Jurkat, Clone E6-1 (cell line): ENCODE results near the gene SEC14L6.
"Not testable (repeated sequence)": the region's sequence is repeated elsewhere in the genome, so short reads cannot be mapped to it uniquely, and the experiment has no call there.

Experiments
- DNase-seq: peaks from one replicate; pipeline ENCODE4 v3.0.0-alpha.2; 2011; ENCODE audit warnings: low read depth, low spot score
- H3K4me3 ChIP-seq: 2 replicates; pipeline ENCODE4 v1.5.1; 2011; ENCODE audit warnings: mild to moderate bottlenecking, low read length, control low read depth, moderate library complexity

SEC14L6 gene

DNA sequence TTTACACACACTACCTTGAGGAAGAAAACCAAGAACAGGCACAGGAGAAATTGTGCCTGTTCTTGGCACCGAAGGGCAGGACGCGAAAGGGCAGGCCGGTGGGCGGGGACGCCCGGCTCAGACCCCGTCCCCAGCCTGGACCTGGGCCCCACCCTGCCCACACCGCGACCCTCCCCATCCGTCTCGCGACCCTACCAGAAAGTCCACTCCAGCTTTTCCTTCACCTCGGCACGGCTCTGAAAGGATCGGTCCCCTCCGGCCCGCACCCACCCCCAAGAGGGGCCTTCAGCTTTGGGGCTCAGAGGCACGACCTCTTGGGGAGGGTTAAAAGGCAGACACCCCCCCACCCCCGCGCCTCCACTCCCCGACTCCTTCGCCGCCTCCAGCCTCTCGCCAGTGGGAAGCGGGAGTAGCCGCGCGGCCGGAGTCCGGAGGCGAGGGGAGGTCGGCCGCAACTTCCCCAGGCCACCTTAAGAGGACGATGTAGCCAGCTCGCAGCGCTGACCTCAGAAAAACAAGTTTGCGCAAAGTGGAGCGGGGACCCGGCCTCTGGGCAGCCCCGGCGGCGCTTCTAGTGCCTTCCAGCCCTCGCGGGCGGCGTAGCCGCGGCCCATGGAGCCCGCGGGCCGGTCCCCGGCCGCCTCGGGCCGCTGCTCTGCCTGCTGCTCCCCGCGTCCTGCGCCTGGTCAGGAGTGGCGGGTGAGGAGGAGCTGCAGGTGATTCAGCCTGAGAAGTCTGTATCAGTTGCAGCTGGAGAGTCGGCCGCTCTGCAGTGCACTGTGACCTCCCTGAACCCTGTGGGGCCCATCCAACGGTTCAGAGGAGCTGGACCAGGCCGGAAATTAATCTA is 4.4 kb downstream of the SEC14L6 start:
- no peak overlapping the region for H3K4me3 ChIP-seq
- no peak for DNase-seq

DNA sequence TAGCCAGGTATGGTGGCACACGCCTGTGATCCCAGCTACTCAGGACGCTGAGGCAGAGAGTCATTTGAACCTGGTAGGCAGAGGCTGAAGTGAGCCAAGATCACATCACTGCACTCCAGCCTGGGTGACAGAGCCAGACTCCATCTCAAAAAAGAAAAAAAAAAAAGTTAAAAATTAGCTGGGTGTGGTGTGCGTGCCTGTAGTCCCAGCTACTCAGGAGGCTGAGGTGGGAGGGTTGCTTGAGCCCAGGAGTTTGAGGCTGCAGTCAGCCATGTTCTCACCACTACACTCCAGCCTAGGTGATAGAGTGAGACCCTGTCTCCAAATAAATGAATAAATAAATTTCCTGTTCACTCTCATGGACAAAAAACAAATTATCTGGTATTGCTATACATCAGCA is 5.0 kb downstream of the SEC14L6 start:
- DNase-seq, H3K4me3 ChIP-seq: not testable (repeated sequence)

DNA sequence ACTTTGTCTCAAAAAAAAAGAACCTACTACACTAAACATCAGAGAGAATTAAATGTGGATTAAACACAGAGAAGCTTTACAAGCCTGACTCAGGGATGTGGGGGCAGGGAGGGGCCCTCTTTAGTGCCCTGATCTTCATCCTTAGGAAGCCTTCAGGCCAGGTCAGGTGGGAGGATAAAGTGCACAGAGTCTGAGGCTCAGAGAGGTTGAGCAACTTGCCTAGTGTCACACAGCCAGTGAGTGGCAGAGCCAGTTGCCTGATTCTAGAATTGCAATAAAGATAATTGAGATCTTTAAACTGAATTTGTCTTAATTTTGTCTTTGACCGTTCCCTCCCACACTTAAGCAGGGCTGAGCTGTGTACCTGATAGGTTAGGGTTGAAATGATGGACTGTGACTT is 7.2 kb downstream of the SEC14L6 start:
- DNase-seq = no peak
- no peak overlapping the region for H3K4me3 ChIP-seq

DNA sequence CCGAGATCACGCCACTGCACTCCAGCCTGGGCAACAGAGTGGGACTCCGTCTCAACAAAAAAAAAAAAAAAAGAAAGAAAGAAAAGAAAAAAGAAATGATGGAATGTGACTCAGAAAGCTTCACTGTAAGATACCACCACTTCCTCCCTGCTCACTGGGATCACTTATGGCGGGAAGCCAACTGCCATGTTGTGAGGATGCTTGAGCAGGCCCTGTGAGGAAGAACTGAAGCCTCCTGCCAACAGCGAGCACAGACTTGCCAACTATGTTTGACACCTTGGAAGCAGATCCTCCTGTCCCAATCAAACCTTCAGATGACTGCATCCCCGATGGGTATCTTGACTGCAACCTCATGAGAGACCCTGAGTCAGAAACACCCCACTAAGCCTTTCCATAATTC is 8.3 kb downstream of the SEC14L6 start:
- DNase-seq = no peak
- no peak overlapping the region for H3K4me3 ChIP-seq

DNA sequence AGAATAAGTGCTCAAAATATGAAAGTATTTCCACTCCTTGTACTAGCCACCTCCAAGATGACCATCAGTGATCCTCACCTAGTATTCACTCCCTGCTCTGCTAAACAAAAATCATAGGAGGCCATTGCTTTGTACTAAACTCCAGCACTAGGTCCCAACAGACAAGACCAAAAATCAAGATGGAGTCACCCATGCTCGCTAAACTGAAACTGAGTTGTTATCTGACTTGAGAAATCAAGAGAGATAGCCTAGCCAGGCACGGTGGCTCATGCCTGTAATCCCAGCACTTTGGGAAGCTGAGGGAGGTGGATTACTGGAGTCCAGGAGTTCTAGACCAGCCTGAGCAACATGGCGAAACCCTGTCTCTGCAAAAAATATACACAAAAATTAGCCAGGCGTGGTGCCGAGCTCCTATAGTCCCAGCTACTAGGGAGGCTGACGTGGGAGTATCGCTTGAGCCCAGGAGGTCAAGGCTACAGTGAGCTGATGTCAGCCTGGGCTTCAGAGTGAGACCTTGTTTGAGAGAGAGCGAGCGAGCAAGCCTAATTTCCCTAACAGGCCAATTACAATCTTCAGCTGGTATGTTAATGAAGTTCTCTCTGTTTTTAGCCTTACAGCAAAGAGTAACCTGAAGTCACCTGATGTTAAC is 9.3 kb downstream of the SEC14L6 start:
- no peak overlapping the region for H3K4me3 ChIP-seq
- DNase-seq = no peak

DNA sequence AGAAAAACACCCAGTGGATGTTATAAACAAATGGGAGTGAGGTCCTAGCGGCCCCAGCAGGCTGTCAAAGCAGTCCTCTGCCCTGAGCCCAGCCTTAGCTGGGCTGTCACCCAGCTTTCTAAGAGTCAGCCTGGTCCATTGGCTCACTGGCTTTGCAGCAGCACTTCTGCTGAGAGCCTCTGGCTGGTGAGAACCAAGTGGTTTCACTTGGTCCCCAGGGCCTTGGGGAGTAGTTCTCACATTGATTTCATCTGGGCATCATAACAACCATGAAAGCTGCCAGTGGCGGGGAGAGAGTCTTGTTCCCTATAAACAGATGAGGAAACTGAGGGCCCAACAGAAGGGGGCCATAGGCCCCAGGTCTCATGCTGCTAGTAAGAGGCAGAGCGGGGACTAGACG is 11.4 kb downstream of the SEC14L6 start:
- H3K4me3 ChIP-seq = no peak overlapping the region
- no peak for DNase-seq

DNA sequence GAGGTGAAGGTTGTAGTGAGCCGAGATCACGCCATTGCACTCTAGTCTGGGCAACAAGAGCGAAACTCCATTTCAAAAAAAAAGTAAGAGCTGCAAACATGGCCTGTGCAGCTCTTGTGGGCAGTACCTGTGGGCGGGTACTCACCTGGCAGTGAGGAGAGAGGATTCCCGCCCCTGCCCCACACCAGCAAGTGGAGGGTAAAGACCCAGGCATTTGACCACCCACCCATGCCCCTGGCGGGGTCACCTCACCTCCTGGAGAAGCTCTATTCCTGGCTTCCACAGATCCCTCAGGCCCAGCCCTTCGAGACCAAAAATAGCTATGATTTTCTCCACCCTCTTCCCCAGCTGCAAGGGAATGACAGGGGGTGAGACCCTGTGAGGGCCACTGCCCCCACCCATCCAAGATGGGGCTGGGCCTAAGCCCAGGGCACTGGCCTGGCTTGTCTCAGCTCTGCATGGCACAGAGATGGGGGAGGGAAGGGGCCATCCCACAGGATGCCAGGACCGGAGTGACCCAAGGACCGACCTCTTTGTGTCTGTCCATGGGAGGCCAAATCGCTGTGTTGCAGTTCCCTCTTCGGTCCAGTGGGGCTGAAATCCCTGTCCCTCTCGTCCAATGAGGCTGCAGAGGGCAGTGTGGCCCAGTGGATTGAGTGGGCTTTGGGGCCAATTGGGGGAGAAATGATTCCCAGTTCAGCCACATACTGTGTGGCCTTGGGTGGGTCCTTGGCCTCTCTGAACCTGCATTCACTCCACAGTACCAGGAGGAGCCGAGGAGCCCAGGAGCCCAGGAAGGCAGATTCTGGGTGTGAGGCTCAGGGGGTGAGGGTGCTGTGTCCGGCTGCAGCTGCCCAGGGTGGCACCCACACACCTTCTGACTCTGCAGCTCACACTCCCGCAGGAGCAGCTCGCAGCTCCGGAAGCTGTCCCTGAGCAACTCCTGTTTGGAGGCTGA is 14.6 kb downstream of the SEC14L6 start:
- no peak for DNase-seq
- no peak overlapping the region for H3K4me3 ChIP-seq

DNA sequence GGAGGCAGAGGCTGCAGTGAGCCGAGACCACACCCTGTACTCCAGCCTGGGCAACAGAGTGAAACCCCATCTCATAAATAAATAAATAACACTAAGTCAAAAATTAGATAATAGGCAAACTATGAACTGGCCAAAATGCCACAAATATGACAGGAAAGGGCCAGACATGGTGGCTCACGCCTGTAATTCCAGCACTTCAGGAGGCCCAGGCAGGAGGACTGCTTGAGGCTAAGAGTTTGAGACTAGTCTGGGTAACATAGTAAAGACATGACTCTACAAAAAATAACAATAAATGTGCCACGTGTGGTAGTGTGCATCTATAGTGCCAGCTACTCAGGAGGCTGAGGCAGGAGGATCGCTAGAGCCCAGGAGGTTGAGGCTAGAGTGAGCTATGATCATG is 19.9 kb downstream of the SEC14L6 start:
- no peak for DNase-seq
- H3K4me3 ChIP-seq = no peak overlapping the region

DNA sequence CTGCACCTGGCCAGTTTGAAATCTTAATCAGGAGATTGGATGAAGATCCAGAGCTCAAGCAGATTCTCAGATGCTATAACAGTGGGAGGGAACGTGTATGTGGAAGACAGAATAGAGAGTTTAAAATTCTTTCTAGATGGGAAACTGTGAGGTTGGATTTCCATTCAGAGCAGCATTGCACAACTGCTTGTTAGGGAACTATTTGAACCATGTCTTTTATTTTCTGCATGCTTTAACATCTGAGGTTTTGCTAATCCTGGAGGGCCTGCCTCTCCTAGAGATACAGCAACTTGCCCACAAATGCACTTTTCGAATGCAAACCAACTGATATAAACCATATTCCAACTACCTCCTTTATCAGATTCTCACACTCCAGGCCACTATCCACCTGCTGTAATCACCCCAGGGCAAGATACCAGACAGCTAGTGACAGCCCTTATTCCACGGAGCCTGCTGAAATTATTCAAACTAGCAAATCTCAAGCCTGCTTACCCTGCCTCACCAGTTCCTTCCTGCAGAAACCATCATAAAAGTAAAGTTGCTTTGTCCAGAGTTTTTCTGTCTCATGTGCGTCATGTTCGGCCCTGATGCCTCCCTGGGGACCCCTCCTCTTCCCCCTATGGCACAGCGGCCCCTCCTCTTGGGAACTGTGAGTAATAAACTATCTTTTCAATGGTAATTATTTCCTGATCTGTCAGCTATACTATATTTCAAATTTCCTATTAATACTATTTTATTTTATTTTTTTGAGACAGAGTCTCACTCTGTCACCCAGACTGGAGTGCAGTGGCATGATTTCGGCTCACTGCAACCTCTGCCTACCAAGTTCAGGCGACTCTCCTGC is 22.7 kb downstream of the SEC14L6 start:
- no peak for DNase-seq
- H3K4me3 ChIP-seq = no peak overlapping the region

DNA sequence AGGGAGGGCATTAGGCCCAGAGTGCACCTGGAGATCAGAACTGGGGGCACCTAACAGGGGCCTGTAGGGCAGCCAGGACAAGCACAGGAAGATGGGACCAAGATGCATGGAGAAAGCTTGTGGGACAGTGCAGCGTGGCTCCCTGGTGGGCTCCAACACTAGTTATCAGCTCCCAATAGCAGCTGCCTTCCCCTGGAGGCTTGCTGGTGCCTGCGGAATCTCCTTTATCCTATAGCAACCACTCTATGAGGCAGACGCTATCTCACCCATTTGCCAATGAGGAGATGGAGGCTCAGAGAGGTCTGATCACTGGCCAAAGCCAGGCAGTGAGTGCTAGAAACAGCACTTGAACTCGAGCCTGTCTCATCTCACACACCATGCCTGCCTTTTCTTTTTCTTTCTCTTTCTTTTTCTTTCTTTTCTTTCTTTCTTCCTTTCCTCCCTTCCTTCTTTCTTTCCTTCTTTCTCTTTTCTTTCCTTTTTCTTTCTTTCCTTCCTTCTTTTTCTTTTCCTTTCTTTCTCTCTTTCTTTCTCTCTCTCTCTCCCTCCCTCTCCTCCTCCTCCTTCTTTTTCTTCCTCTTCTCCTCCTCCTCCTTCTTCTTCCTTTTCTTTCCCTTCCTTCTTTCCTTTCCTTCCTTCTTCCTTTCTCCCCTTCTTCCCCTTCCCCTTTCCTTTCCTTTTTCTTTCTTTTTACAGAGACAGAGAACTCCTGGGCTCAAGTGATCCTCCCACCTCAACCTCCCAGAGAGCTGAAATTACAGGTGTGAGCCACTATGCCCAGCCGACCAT is 25.0 kb downstream of the SEC14L6 start:
- H3K4me3 ChIP-seq = no peak overlapping the region
- DNase-seq = no peak

DNA sequence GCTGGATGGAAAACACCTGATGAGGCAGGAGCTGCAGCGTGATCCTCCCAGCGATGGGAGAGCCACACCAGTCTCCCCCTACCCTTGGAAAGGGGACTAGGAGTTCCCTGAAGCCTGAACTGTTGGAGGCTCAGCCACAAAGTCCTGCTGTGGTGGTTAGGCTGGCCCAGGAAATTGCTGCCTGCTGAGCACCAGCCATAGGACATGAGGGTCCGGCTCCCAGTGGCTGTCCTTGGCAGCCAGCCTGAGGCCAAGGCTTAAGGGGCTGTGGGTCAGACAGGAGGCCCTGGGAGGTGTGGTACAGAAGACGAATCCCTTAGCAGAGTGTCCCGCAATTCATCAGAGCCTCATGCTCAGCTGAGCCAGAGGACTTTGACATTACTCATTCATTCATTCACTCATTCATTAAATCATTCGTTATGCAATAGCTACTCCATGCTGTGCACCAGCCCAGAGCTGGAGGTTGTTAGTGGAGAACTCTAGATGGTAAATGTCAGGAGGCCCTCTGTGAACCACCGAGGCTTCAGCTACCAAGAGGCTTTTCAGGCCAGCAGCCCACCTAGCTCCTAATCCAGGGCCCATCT is 26.6 kb downstream of the SEC14L6 start:
- no peak overlapping the region for H3K4me3 ChIP-seq
- no peak for DNase-seq

DNA sequence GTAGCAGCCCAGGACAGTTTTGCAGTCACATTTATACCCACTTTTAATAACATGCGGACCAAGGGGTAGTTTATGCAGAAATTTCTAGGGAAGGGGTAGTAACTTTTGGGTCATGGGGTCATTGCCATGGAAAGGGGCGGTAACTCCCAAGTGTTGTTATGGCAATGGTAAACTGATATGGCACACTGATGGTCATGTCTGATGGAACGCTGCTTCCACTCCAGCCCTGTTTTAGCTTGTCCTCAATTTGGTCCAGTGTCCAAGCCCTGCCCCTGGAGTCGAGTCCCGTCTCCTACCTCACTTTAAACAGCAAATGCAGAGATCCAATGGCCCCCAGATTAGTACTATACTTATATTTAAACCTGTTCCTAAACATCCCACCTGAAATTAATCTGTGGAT is 29.8 kb downstream of the SEC14L6 start:
- no peak for DNase-seq
- no peak overlapping the region for H3K4me3 ChIP-seq

DNA sequence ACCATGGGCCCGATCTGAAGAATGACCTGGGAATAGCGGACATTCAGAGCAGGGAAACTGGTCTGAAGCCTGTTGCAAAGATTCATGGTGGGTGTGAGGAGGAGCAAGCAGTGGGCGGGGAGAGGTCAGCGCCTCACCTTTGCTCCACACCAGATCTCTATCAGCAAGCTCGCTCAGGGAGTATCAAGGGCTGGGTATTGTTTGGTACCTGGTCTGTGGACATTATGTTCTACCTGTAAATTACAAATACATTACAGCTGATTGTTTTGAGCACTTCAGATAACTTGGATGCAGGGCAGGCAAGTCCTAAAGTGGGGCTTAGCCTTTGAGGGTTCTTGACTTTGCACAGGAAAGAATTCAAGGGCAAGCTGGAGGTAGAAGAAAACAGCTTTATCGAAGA is 30.3 kb downstream of the SEC14L6 start:
- no peak overlapping the region for H3K4me3 ChIP-seq
- no peak for DNase-seq

DNA sequence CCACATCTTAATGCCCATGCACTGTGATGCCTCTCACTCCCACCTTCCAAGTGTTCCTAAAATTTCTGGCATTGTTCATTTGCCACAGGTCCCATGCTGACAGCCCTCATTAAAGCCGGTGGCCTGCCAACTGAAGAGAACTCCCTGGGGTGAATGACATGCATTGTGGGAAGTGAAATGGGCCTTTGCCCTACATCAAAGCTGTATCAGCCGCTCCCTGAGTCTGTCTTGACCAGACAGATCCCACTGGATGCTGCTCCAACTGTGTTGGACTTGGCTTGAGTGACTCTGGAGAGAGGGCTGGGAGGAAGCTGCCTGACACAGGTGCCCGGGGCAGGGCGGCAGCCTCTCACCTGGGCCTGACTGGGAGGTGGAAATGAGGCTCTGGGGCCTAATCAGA is 32.3 kb downstream of the SEC14L6 start:
- DNase-seq = no peak
- no peak overlapping the region for H3K4me3 ChIP-seq

DNA sequence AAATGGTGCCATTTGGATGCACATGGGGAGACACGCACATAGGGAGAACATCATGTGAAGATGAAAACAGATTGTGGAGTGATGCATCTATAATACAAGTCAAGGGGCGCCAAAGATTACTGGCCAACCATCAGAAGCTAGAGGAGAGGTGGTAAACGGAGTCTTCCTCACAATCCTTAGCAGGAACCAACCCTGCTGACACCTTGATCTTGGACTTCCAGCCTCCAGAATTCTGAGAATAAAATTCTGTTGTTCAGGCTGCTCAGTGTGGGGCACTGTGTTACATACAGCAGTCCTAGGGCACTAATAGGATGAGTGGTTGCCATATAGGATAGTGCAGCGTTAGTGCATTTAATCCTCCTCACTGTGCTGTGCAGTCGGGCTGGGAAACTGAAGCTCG is 33.1 kb downstream of the SEC14L6 start:
- no peak for DNase-seq
- no peak overlapping the region for H3K4me3 ChIP-seq

DNA sequence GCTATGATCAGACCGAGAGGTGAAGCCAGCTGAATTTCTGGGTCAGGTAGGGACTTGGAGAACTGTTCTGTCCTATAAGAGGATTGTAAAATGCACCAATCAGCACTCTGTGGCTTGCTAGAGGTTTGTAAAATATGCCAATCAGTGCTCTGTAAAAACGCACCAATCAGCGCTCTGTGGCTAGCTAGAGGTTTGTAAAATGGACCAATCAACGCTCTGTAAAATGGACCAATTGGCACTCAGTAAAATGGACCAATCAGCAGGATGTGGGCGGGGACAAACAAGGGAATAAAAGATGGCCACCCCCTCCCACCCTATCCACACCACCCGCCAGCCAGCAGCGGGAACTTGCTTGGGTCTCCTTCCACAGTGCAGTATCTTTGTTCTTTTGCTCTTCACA is 34.6 kb downstream of the SEC14L6 start:
- no peak for DNase-seq
- no peak overlapping the region for H3K4me3 ChIP-seq

DNA sequence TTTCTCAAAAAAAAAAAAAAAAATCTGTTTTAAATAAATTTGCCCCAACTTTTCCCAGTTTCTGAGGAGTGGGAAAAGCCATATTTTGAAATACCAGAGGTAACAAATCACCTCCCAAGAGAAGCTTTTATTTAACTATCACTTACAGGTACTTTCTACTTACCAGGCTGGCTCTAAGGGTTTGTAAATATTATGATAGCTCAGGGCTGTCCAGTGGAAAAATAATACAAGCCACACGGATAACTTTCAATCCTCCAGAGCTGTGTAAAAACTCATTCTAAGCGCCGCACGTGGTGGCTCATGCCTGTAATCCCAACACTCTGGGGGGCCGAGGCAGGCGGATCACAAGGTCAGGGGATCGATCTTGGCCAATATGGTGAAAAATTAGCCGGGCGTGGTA is 35.4 kb downstream of the SEC14L6 start:
- no peak overlapping the region for H3K4me3 ChIP-seq
- DNase-seq = no peak

DNA sequence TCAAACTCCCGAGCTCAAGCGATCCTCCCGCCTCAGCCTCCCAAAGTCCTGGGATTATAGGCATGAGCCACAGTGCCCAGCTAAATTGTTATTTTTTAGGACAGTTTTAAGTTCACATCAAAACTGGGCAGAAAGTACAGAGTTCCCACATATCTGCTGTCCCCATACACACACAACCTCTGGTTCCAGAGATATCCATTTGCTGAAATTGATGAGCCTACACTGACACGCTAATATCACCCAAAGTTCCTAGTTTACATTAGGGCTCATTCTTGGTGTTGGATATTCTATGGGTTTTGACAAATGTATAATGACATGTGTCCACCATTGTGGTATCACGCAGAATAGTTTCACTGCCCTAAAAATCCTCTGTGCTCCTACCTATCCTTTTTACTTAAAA is 38.3 kb downstream of the SEC14L6 start:
- H3K4me3 ChIP-seq = no peak overlapping the region
- DNase-seq = no peak
